Mesenchymal stem cell (in vitro differentiated cells and primary cell): Measurements from ENCODE around the gene RNASE8.

ENCODE experiments used
- DNase-seq: peaks from one replicate; pipeline ENCODE4 v3.0.0-alpha.2; 2013
- H2AFZ ChIP-seq: one replicate; pipeline ENCODE4 v1.6.1; 2013; ENCODE audit warnings: low read depth, mild to moderate bottlenecking, control low read depth, inconsistent platforms, low read length, moderate library complexity
- H2AK5ac ChIP-seq: 2 replicates; pipeline ENCODE4 v1.6.1; 2013; ENCODE audit warnings: low read length, moderate library complexity, mild to moderate bottlenecking, inconsistent platforms; ENCODE audit not compliant: severe bottlenecking
- H2BK120ac ChIP-seq: one replicate; pipeline ENCODE4 v1.6.1; 2013; ENCODE audit warnings: low read depth, mild to moderate bottlenecking, inconsistent platforms, low read length, moderate library complexity
- H2BK12ac ChIP-seq, 2 experiments: one replicate each; pipeline ENCODE4 v1.6.1; 2013; ENCODE audit warnings: inconsistent platforms in 2 of 2, low read length in 2 of 2, mild to moderate bottlenecking in 2 of 2, moderate library complexity in 2 of 2, control low read depth in 1 of 2
- H2BK15ac ChIP-seq: one replicate; pipeline ENCODE4 v1.6.1; 2013; ENCODE audit warnings: mild to moderate bottlenecking, low read depth, inconsistent platforms; ENCODE audit not compliant: poor library complexity, severe bottlenecking
- H2BK5ac ChIP-seq: 2 replicates; pipeline ENCODE4 v1.6.1; 2013; ENCODE audit warnings: low read depth, mild to moderate bottlenecking, low read length, control low read depth, inconsistent platforms; ENCODE audit not compliant: poor library complexity, severe bottlenecking
- H3K14ac ChIP-seq, 2 experiments: one replicate each; pipeline ENCODE4 v1.6.1; 2013; ENCODE audit warnings: inconsistent platforms in 2 of 2, low read length in 2 of 2, control low read depth in 1 of 2, mild to moderate bottlenecking in 1 of 2, moderate library complexity in 1 of 2
- H3K18ac ChIP-seq, 2 experiments: one replicate each; pipeline ENCODE4 v1.6.1; 2013; ENCODE audit warnings: inconsistent platforms in 2 of 2, low read length in 2 of 2, control low read depth in 1 of 2, low read depth in 1 of 2, mild to moderate bottlenecking in 1 of 2
- H3K23ac ChIP-seq, 2 experiments: one replicate each; pipeline ENCODE4 v1.6.1; 2013; ENCODE audit warnings: inconsistent platforms in 2 of 2, low read length in 2 of 2, mild to moderate bottlenecking in 2 of 2, moderate library complexity in 2 of 2, control low read depth in 1 of 2
- H3K27ac ChIP-seq: 2 replicates; pipeline ENCODE4 v1.5.1; 2013; ENCODE audit warnings: mild to moderate bottlenecking, moderate library complexity, low read length, control low read depth, inconsistent platforms; ENCODE audit not compliant: poor library complexity, severe bottlenecking
- H3K27me3 ChIP-seq, 2 experiments: 2 replicates each; pipeline versions ENCODE4 v1.6.1 to v1.7.0; 2013; ENCODE audit warnings: low read length in 2 of 2, mild to moderate bottlenecking in 2 of 2, moderate library complexity in 2 of 2, control low read depth in 1 of 2, inconsistent platforms in 1 of 2; ENCODE audit not compliant: control insufficient read depth in 1 of 2, insufficient read depth in 1 of 2
- H3K36me3 ChIP-seq, 2 experiments: 2 replicates each; pipeline versions ENCODE4 v1.6.1 to v1.7.0; 2013; ENCODE audit warnings: low read length in 2 of 2, control low read depth in 1 of 2, inconsistent platforms in 1 of 2, low read depth in 1 of 2, mild to moderate bottlenecking in 1 of 2; ENCODE audit not compliant: insufficient read depth in 2 of 2, control insufficient read depth in 1 of 2
- H3K4ac ChIP-seq, 2 experiments: one replicate each; pipeline ENCODE4 v1.6.1; 2013; ENCODE audit warnings: inconsistent platforms in 2 of 2, low read length in 2 of 2, mild to moderate bottlenecking in 2 of 2, moderate library complexity in 2 of 2, control low read depth in 1 of 2, low read depth in 1 of 2
- H3K4me1 ChIP-seq: 2 replicates; pipeline ENCODE4 v1.6.1; 2013; ENCODE audit warnings: low read depth, low read length, control low read depth; ENCODE audit not compliant: control insufficient read depth, insufficient read depth
- H3K4me2 ChIP-seq: 2 replicates; pipeline ENCODE4 v1.6.1; 2013; ENCODE audit warnings: low read length, mild to moderate bottlenecking, inconsistent platforms; ENCODE audit not compliant: poor library complexity, severe bottlenecking
- H3K4me3 ChIP-seq, 2 experiments: 2 replicates each; pipeline versions ENCODE4 v1.5.1 to v1.7.0; 2013; ENCODE audit warnings: low read length in 2 of 2, mild to moderate bottlenecking in 2 of 2, control low read depth in 1 of 2, low read depth in 1 of 2; ENCODE audit not compliant: insufficient read depth in 1 of 2
- H3K79me1 ChIP-seq: replicated peaks from 2 replicates; pipeline ENCODE4 v1.6.1; 2013; ENCODE audit warnings: mild to moderate bottlenecking, control low read depth, low read length, inconsistent platforms; ENCODE audit not compliant: poor library complexity, severe bottlenecking
- H3K9ac ChIP-seq: 2 replicates; pipeline ENCODE4 v1.7.0; 2013; ENCODE audit warnings: mild to moderate bottlenecking, low read length, moderate library complexity
- H3K9me3 ChIP-seq: 2 replicates; pipeline ENCODE4 v1.7.0; 2013; ENCODE audit warnings: mild to moderate bottlenecking, low read length; ENCODE audit not compliant: control insufficient read depth
- H4K8ac ChIP-seq: one replicate; pipeline ENCODE4 v1.6.1; 2013; ENCODE audit warnings: inconsistent platforms, mild to moderate bottlenecking, low read length, moderate library complexity
- H4K91ac ChIP-seq: one replicate; pipeline ENCODE4 v1.6.1; 2013; ENCODE audit warnings: mild to moderate bottlenecking, low read length, inconsistent platforms
- WGBS: methylation state at CpG from one replicate; pipeline ENCODE4 v1.1.7; 2013; ENCODE audit warnings: mixed read lengths; 5-methylcytosine and 5-hydroxymethylcytosine counted together

The RNASE8 gene

DNA sequence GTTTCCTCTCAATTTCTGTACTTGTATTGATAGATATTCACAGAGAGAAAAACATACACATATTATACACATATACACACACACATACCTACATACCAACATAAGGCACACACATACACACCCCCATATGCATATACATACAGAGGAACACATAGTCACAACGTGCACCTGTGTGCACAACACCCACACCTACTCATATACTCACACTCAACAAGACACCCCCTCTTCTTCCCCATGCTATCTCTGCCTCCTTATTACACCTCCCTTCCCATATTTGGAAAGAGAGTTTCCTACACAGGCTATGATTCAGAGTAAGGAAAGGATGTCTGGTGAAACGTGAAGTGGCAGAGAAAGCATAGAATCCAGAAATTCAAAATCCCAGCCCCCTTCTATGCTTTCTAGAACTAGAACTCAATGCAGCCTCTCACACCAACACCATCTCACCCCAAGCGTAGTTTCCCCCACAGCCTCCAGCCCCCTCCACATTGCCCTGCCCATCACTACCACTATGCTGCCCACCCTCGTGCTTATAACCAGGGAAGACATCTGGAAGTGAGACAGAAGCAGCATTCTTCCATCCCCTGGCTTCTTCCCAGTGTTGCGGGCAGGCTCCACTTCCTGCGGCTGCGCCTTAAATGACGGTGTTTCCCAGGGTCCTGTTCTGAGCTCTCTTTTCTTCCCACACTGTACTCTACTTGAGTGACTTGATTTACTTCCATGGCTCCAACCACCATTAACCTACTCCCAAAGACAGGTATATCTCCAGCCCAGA, 2.4 kb downstream of the RNASE8 start:
- H3K4me3 ChIP-seq: no peak overlapping the region
- no peak overlapping the region for H4K8ac ChIP-seq
- WGBS: 86% methylated on average over 8 of the region's 8 CpGs
- H2AFZ ChIP-seq: no peak overlapping the region
- no peak overlapping the region for H2BK12ac ChIP-seq
- H3K4ac ChIP-seq: no peak overlapping the region
- no peak overlapping the region for H2BK5ac ChIP-seq
- H3K27ac ChIP-seq: no peak overlapping the region
- no peaks in the 10 kb centered on the region for H3K27me3 ChIP-seq
- no peak for DNase-seq
- H3K79me1 ChIP-seq: no peaks in the 10 kb centered on the region
- no peak overlapping the region for H3K18ac ChIP-seq
- H3K4me1 ChIP-seq: peaks cover 19% of the 10 kb centered on the region
- H4K91ac ChIP-seq: no peak overlapping the region
- H3K14ac ChIP-seq: no peak overlapping the region
- H3K9me3 ChIP-seq: no peaks in the 10 kb centered on the region
- H2BK120ac ChIP-seq: no peak overlapping the region
- no peaks in the 10 kb centered on the region for H3K36me3 ChIP-seq
- H2BK15ac ChIP-seq: no peak overlapping the region
- no peak overlapping the region for H2AK5ac ChIP-seq
- H3K4me2 ChIP-seq: no peak overlapping the region
- no peak overlapping the region for H3K9ac ChIP-seq
- H3K23ac ChIP-seq: no peak overlapping the region

DNA sequence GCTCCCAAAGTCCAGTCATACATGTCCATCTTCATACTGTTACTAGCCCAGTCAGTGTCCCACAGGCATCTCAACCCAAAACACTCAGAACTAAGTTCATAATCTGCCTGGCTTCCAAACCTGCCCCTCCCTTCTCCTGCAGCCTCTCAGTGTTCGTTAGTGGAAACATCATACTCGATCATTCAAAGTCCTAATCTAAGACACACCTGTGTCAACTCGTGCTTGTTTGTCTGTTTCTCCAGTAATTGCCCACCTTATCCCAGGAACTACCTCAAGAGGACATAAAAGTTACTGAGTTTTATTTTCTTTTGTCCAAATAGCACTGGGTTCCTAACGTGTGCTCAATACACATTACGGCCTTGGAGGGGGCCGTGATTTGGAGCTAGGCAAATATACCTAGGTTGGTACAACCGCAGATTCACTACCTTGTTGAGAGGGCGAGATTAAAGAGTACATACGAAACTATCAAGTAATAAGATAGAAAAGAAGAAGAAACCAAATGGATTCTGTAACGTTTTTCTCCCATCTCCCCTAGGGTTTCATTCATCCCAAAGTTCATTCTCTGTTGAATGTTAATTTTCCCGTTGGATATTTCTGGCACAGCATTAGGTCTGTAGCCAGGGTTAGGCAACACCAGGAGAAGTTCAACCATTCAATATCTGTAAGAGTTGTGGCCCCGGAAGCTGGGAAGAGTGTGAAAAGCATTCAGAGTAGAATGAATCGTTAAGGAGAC, 3.2 kb downstream of the RNASE8 start:
- Histone ChIP-seq H3K27ac (no peak overlapping the region), H4K8ac (no peak overlapping the region), H3K4ac (no peak overlapping the region), H3K4me1 (peaks cover 14% of the 10 kb centered on the region), H2BK5ac (no peak overlapping the region), H3K79me1 (no peaks in the 10 kb centered on the region), H3K36me3 (no peaks in the 10 kb centered on the region), H2BK12ac (no peak overlapping the region), H3K27me3 (no peaks in the 10 kb centered on the region), H3K9ac (no peak overlapping the region), H2BK15ac (no peak overlapping the region), H3K23ac (no peak overlapping the region), H3K14ac (no peak overlapping the region), H3K4me2 (no peak overlapping the region), H2AFZ (no peak overlapping the region), H2BK120ac (no peak overlapping the region), H4K91ac (no peak overlapping the region), H3K4me3 (no peak overlapping the region), H3K18ac (no peak overlapping the region), H2AK5ac (peak overlapping the region; percentile 93), H3K9me3 (no peaks in the 10 kb centered on the region)
- 87% methylated on average over 13 of the region's 13 CpGs for WGBS
- DNase-seq: no peak

DNA sequence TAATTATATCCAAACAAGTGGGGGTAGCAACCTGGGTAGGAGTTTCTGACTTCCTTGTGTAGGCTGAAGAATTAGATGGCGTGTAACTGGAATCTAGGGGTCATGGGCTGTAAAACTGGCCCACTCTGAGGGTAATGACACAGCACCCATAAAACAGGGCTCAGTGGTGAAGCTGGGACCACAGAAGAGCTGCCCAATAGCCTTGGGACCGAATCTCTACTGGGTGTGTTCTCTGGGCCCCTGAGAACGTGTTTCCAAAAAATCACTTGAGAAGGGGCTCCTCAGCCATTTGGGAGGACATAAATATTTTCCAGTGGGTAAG, 3.7 kb downstream of the RNASE8 start:
- peaks cover 13% of the 10 kb centered on the region for H3K4me1 ChIP-seq
- no peak overlapping the region for H2BK120ac ChIP-seq
- H3K36me3 ChIP-seq: no peaks in the 10 kb centered on the region
- no peak overlapping the region for H3K9ac ChIP-seq
- H2BK15ac ChIP-seq: no peak overlapping the region
- no peak overlapping the region for H3K27ac ChIP-seq
- H2AFZ ChIP-seq: no peak overlapping the region
- H2AK5ac ChIP-seq: peak overlapping the region; percentile 93
- H3K4me2 ChIP-seq: no peak overlapping the region
- H2BK12ac ChIP-seq: no peak overlapping the region
- H4K8ac ChIP-seq: no peak overlapping the region
- no peak overlapping the region for H3K23ac ChIP-seq
- H3K14ac ChIP-seq: no peak overlapping the region
- H3K4ac ChIP-seq: no peak overlapping the region
- H3K27me3 ChIP-seq: no peaks in the 10 kb centered on the region
- H3K18ac ChIP-seq: no peak overlapping the region
- no peak for DNase-seq
- no peaks in the 10 kb centered on the region for H3K9me3 ChIP-seq
- no peak overlapping the region for H4K91ac ChIP-seq
- H2BK5ac ChIP-seq: peak overlapping the region; percentile 39
- H3K4me3 ChIP-seq: no peak overlapping the region
- WGBS: 94% methylated on average over 3 of the region's 3 CpGs
- H3K79me1 ChIP-seq: no peaks in the 10 kb centered on the region

DNA sequence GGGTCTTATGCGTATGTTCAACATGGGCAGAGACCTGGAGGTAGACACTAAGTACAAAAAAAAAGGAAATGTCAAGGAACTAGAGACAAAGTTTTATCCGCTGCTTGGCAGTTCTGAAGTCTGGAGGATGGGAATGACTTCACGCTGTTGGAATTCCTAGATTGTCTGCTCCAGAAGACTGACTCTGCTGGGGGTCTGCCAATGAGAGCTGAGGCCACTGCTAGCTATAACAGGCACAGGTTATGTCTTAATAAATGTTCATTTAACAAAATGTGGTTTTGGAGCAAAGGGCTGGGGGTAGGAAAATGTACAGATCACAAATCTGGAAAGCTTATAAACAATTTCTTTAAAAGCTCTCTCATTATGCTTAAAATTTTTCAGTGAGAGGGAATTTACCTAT, 5.9 kb downstream of the RNASE8 start:
- 26% methylated on average over 3 of the region's 3 CpGs for WGBS

More for the DNA sequence above, 5.9 kb downstream of the RNASE8 start:
- H3K18ac ChIP-seq: no peak overlapping the region
- no peak overlapping the region for H3K23ac ChIP-seq
- peak overlapping the region; percentile 61 for H3K9ac ChIP-seq
- H3K4ac ChIP-seq: no peak overlapping the region
- H3K79me1 ChIP-seq: no peaks in the 10 kb centered on the region
- no peak overlapping the region for H4K8ac ChIP-seq
- no peak overlapping the region for H2BK12ac ChIP-seq
- no peak overlapping the region for H3K4me3 ChIP-seq
- H2BK120ac ChIP-seq: no peak overlapping the region
- H2BK5ac ChIP-seq: no peak overlapping the region
- H2AK5ac ChIP-seq: no peak overlapping the region
- no peaks in the 10 kb centered on the region for H3K27me3 ChIP-seq
- H3K14ac ChIP-seq: no peak overlapping the region
- no peak overlapping the region for H4K91ac ChIP-seq
- no peak overlapping the region for H2BK15ac ChIP-seq
- H3K36me3 ChIP-seq: no peaks in the 10 kb centered on the region
- DNase-seq: peak; percentile 53
- no peak overlapping the region for H3K4me2 ChIP-seq
- H3K4me1 ChIP-seq: peaks cover 7% of the 10 kb centered on the region
- H3K9me3 ChIP-seq: no peaks in the 10 kb centered on the region
- no peak overlapping the region for H2AFZ ChIP-seq
- peak overlapping the region; percentile 90 for H3K27ac ChIP-seq
